Hepatocyte (in vitro differentiated cells): ENCODE measurements around the gene DCDC2. TPM values are rescaled to one million over a fixed set of nuclear protein-coding genes. Genes with fewer than 3 reads are reported as not detected.

Experiments
- DNase-seq: peaks from one replicate; pipeline ENCODE4 v3.0.0-alpha.2; 2016; ENCODE audit warnings: low spot score
- H2AFZ ChIP-seq: fragments of 200-600 bp; sonication (generic); 2 replicates; pipeline ENCODE4 v1.6.0; 2016; ENCODE audit warnings: antibody characterized with exemption, mild to moderate bottlenecking
- H3K27ac ChIP-seq: fragments of 200-600 bp; sonication (generic); 2 replicates; pipeline ENCODE4 v1.5.1; 2016; ENCODE audit warnings: mild to moderate bottlenecking
- H3K27me3 ChIP-seq: fragments of 200-600 bp; sonication (generic); 2 replicates; pipeline ENCODE4 v1.6.1; 2016
- H3K36me3 ChIP-seq: fragments of 200-600 bp; sonication (generic); replicated peaks from 2 replicates; pipeline ENCODE4 v1.5.1; 2016; ENCODE audit warnings: low read depth; ENCODE audit not compliant: insufficient read depth
- H3K4me1 ChIP-seq: fragments of 200-600 bp; sonication (generic); 2 replicates; pipeline ENCODE4 v1.5.1; 2016; ENCODE audit warnings: mild to moderate bottlenecking, moderate library complexity; ENCODE audit not compliant: insufficient read depth
- H3K4me2 ChIP-seq: fragments of 200-600 bp; sonication (generic); 2 replicates; pipeline ENCODE4 v1.6.0; 2016
- H3K4me3 ChIP-seq: fragments of 200-600 bp; sonication (generic); 2 replicates; pipeline ENCODE4 v1.5.1; 2016; ENCODE audit warnings: mild to moderate bottlenecking
- H3K79me2 ChIP-seq: fragments of 200-600 bp; sonication (generic); 2 replicates; pipeline ENCODE4 v1.6.0; 2017; ENCODE audit warnings: mild to moderate bottlenecking
- H3K9me2 ChIP-seq: fragments of 200-600 bp; sonication (generic); replicated peaks from 2 replicates; pipeline ENCODE4 v1.6.0; 2017; ENCODE audit warnings: mild to moderate bottlenecking; ENCODE audit not compliant: insufficient read depth
- H3K9me3 ChIP-seq: fragments of 200-600 bp; sonication (generic); 2 replicates; pipeline ENCODE4 v1.5.1; 2016; ENCODE audit warnings: low read depth, mild to moderate bottlenecking
- H4K20me1 ChIP-seq: fragments of 200-600 bp; sonication (generic); 2 replicates; pipeline ENCODE4 v1.6.0; 2016; ENCODE audit warnings: mild to moderate bottlenecking; ENCODE audit not compliant: insufficient read depth, poor library complexity, severe bottlenecking
- EZH2 ChIP-seq: fragments of 200-600 bp; sonication (generic); IDR thresholded peaks from 2 replicates; pipeline ENCODE4 v1.6.1; 2016; ENCODE audit warnings: antibody characterized with exemption, mild to moderate bottlenecking, borderline replicate concordance
- EZH2phosphoT487 ChIP-seq: fragments of 200-600 bp; sonication (generic); IDR thresholded peaks from one replicate; pipeline ENCODE4 v1.6.1; 2018; ENCODE audit warnings: antibody characterized with exemption, mild to moderate bottlenecking, low read depth, moderate library complexity; ENCODE audit not compliant: unreplicated experiment, severe bottlenecking
- WGBS: methylation state at CpG from one replicate; pipeline ENCODE4 v1.1.6; 2016; ENCODE audit warnings: low lambda C conversion rate; ENCODE audit errors: missing lambda C conversion rate; 5-methylcytosine and 5-hydroxymethylcytosine counted together
- polyA plus RNA-seq: library from polyadenylated mRNA; unstranded; fragments of >200 nt; fragmentation: Nextera tagmentation; extraction: Ambion mirVana; gene quantifications from 2 replicates; pipeline ENCODE4 v1.2.1, GENCODE V29; 2016
- total RNA-seq: library from RNA; depleted of rRNA; stranded (reverse); fragments of >200 nt; gene quantifications from 2 replicates; pipeline ENCODE4 v1.2.3, GENCODE V29; 2014
- TF ChIP-seq, protein P1 (sequence below): fragments of 200-600 bp; sonication (generic); IDR thresholded peaks from 2 replicates; pipeline ENCODE4 v1.5.1; 2016; ENCODE audit warnings: antibody characterized with exemption, mild to moderate bottlenecking; ENCODE audit not compliant: poor library complexity

Gene DCDC2
- total and polyA plus RNA-seq, 2 experiments from 2014 or later, result 2.7 to 4.7 TPM

DNA sequence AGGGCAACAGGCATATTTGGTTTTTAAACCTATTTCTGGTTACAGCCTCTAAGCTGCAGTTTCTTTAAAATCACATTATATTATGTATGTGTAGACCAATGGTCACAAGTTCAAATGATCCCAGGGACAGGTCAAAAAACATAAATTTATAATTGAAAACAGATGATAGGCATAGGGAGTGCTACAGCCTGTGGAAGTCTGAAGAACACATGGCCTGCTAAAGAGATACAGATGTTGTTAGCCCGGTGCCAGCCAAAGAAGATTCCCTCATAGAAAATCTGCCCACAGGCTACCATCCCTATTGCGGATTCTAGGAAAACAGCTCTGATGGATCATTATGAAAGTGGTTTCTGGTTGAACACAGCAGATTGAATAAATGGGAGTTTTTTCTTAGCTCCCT lies 166.5 kb downstream of the DCDC2 start:
- no peak overlapping the region for H3K27ac ChIP-seq
- no peak for DNase-seq
- TF ChIP-seq, protein P1, sequence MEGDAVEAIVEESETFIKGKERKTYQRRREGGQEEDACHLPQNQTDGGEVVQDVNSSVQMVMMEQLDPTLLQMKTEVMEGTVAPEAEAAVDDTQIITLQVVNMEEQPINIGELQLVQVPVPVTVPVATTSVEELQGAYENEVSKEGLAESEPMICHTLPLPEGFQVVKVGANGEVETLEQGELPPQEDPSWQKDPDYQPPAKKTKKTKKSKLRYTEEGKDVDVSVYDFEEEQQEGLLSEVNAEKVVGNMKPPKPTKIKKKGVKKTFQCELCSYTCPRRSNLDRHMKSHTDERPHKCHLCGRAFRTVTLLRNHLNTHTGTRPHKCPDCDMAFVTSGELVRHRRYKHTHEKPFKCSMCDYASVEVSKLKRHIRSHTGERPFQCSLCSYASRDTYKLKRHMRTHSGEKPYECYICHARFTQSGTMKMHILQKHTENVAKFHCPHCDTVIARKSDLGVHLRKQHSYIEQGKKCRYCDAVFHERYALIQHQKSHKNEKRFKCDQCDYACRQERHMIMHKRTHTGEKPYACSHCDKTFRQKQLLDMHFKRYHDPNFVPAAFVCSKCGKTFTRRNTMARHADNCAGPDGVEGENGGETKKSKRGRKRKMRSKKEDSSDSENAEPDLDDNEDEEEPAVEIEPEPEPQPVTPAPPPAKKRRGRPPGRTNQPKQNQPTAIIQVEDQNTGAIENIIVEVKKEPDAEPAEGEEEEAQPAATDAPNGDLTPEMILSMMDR, result no peak
- TF ChIP-seq EZH2, result no peak
- 43% methylated on average over 2 of the region's 2 CpGs for WGBS
- H3K36me3 ChIP-seq, result no peaks in the 10 kb centered on the region
- no peak overlapping the region for H3K4me3 ChIP-seq
- no peaks in the 10 kb centered on the region for H3K27me3 ChIP-seq
- H2AFZ ChIP-seq, result no peak overlapping the region
- H3K9me3 ChIP-seq, result no peaks in the 10 kb centered on the region
- no peaks in the 10 kb centered on the region for H3K79me2 ChIP-seq
- no peaks in the 10 kb centered on the region for H3K9me2 ChIP-seq
- H3K4me2 ChIP-seq, result no peak overlapping the region
- no peaks in the 10 kb centered on the region for H4K20me1 ChIP-seq
- peaks cover 12% of the 10 kb centered on the region for H3K4me1 ChIP-seq

DNA sequence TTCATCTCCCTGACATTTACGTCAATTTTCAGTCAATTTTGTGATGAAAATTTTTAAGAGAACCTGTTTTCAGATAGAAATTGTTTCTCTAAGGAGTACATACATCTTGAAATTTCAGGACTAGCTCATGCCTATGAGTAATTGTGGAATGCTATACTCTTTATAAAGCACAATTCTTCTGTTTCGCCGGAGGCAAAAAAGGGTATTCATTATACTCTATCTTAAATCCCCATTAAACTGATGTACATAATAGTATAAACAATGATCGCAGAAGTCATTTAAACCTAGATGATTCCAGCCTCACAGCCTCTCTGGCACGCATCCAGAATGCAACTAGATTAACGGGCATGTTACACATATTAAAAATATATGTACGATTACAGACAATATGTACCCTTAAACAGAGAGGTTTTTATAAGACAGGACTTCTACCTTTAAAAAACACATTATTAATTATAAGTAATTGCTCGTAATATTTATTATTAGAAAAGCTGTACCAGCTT lies 169.2 kb downstream of the DCDC2 start:
- no peak overlapping the region for H3K27ac ChIP-seq
- H3K9me3 ChIP-seq, result no peaks in the 10 kb centered on the region
- TF ChIP-seq, protein P1, result no peak
- TF ChIP-seq EZH2 (no peak), EZH2phosphoT487 (no peak)
- H3K9me2 ChIP-seq, result no peaks in the 10 kb centered on the region
- H3K4me2 ChIP-seq, result peak overlapping the region; percentile 57
- DNase-seq, result no peak
- WGBS, result 62% methylated on average over 8 of the region's 8 CpGs
- no peaks in the 10 kb centered on the region for H3K27me3 ChIP-seq
- no peak overlapping the region for H2AFZ ChIP-seq
- H3K4me1 ChIP-seq, result no peaks in the 10 kb centered on the region
- no peaks in the 10 kb centered on the region for H4K20me1 ChIP-seq
- no peaks in the 10 kb centered on the region for H3K79me2 ChIP-seq
- no peaks in the 10 kb centered on the region for H3K36me3 ChIP-seq
- no peak overlapping the region for H3K4me3 ChIP-seq

DNA sequence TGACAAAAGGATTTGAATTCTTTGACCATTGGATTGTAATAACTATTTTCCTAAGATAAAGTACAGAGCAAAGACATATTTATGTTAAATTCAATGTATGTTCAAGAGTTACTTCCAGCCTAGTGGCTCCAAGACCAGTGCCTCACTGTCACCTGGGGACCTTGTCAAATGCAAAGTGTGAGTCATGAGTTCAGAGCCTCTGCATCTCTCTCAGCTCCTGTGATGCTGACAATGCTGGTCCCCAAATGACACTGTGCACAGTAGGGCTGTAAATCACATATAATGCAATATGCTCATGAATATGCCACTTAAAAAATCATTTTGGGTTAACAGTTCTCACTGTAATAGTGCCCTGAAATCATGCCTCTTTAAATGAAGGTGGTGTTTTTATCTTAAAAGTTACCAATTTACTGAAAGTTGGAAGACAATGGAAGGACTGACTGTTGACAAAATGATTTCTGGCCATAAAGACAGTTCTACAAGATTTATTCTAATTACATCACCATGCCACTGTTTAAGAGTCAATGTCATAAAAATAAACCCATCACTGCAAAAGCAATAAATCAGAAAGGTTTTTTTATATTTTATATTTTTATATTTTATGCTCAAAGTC lies 169.8 kb downstream of the DCDC2 start:
- TF ChIP-seq EZH2 (no peak), EZH2phosphoT487 (no peak)
- TF ChIP-seq, protein P1, result no peak
- no peak overlapping the region for H2AFZ ChIP-seq

GRCh38 chr6:24186349-24186748 lies 171.5 kb downstream of the DCDC2 start:
- H3K9me3 ChIP-seq, result no peaks in the 10 kb centered on the region
- no peaks in the 10 kb centered on the region for H4K20me1 ChIP-seq
- H3K4me3 ChIP-seq, result no peak overlapping the region
- H3K79me2 ChIP-seq, result no peaks in the 10 kb centered on the region
- no peak overlapping the region for H3K27ac ChIP-seq
- H3K4me1 ChIP-seq, result no peaks in the 10 kb centered on the region
- H3K4me2 ChIP-seq, result no peak overlapping the region
- TF ChIP-seq, protein P1, result no peak
- H3K36me3 ChIP-seq, result no peaks in the 10 kb centered on the region
- DNase-seq, result no peak
- WGBS, result 90% methylated on average over 7 of the region's 7 CpGs
- H3K27me3 ChIP-seq, result no peaks in the 10 kb centered on the region
- no peak overlapping the region for H2AFZ ChIP-seq
- no peaks in the 10 kb centered on the region for H3K9me2 ChIP-seq

More for the DNA sequence above, 169.8 kb downstream of the DCDC2 start:
- no peak overlapping the region for H3K27ac ChIP-seq
- H3K4me1 ChIP-seq, result no peaks in the 10 kb centered on the region
- no peaks in the 10 kb centered on the region for H3K9me2 ChIP-seq
- H3K9me3 ChIP-seq, result no peaks in the 10 kb centered on the region
- H3K36me3 ChIP-seq, result no peaks in the 10 kb centered on the region
- no peaks in the 10 kb centered on the region for H3K79me2 ChIP-seq
- DNase-seq, result no peak
- no peaks in the 10 kb centered on the region for H4K20me1 ChIP-seq
- H3K4me3 ChIP-seq, result no peak overlapping the region
- no peak overlapping the region for H3K4me2 ChIP-seq
- H3K27me3 ChIP-seq, result no peaks in the 10 kb centered on the region
